ENCODE data around the gene HAGHL.
"Not testable (repeated sequence)": the region's sequence is repeated elsewhere in the genome, so short reads cannot be mapped to it uniquely, and the experiment has no call there.

Gene HAGHL

GRCh38 chr16:689175-689897, 37.6 kb upstream of the HAGHL start:
- no peak for FAIRE-seq

GRCh38 chr16:691242-691641, 35.7 kb upstream of the HAGHL start:
- FAIRE-seq: not testable (repeated sequence)

- no peak for FAIRE-seq
Measured at GRCh38 chr16:692356-693108, 34.4 kb upstream of the HAGHL start.

- FAIRE-seq: no peak
Measured at GRCh38 chr16:693364-693763, 33.5 kb upstream of the HAGHL start.

- FAIRE-seq: no peak
Measured at GRCh38 chr16:693766-694165, 33.1 kb upstream of the HAGHL start.

GRCh38 chr16:694187-694862, 32.6 kb upstream of the HAGHL start:
- no peak for FAIRE-seq

- FAIRE-seq: no peak
Measured at GRCh38 chr16:694863-695354, 32.0 kb upstream of the HAGHL start.

GRCh38 chr16:695355-696089, 31.4 kb upstream of the HAGHL start:
- no peak for FAIRE-seq

- no peak for FAIRE-seq
Measured at GRCh38 chr16:698911-699671, 27.8 kb upstream of the HAGHL start.

GRCh38 chr16:700684-701584, 26.0 kb upstream of the HAGHL start:
- no peak for FAIRE-seq

GRCh38 chr16:702341-702740, 24.6 kb upstream of the HAGHL start:
- FAIRE-seq: no peak

GRCh38 chr16:703406-703805, 23.5 kb upstream of the HAGHL start:
- FAIRE-seq: no peak

GRCh38 chr16:704047-704446, 22.9 kb upstream of the HAGHL start:
- FAIRE-seq: no peak

GRCh38 chr16:704552-705380, 22.1 kb upstream of the HAGHL start:
- FAIRE-seq: no peak

GRCh38 chr16:705431-706188, 21.3 kb upstream of the HAGHL start, which contains the start of gene FBXL16:
FBXL16 (minus strand) TSS chr16:705801; CDS start chr16:697405, 8,396 bp downstream.
- no peak for FAIRE-seq

- FAIRE-seq: no peak
Measured at GRCh38 chr16:706189-707061, 20.5 kb upstream of the HAGHL start.

GRCh38 chr16:707062-707538, 19.8 kb upstream of the HAGHL start:
- FAIRE-seq: no peak

- FAIRE-seq: no peak
Measured at GRCh38 chr16:708019-708418, 18.9 kb upstream of the HAGHL start.
